Activated CD8-positive, alpha-beta memory T cell treated with anti-CD3 and anti-CD28 coated beads for 36 hours (primary cell): ENCODE results near the gene ATF7. TPM values are rescaled to one million over a fixed set of nuclear protein-coding genes. Genes with fewer than 3 reads are reported as not detected.
"Not testable (repeated sequence)": the region's sequence is repeated elsewhere in the genome, so short reads cannot be mapped to it uniquely, and the experiment has no call there.

Experiments used
- CTCF ChIA-PET: fragments of 350-600 bp; sonication (Branson Sonifier 250); formaldehyde crosslinking; loops from one replicate; lab custom pipeline; 2021; ENCODE audit warnings: antibody characterized with exemption; lab: Charles Lee
- POLR2A ChIA-PET: fragments of 350-600 bp; sonication (Branson Sonifier 250); formaldehyde crosslinking; loops from one replicate; lab custom pipeline; 2021; ENCODE audit warnings: antibody characterized with exemption; lab: Charles Lee
- total RNA-seq, 2 experiments: library from RNA; stranded (reverse); gene quantifications; one replicate each; pipeline ENCODE4 v1.2.3, GENCODE V29; 2021

The ATF7 gene
- total RNA-seq, 2 experiments from 2014 or later: 23.3 to 23.6 TPM

DNA sequence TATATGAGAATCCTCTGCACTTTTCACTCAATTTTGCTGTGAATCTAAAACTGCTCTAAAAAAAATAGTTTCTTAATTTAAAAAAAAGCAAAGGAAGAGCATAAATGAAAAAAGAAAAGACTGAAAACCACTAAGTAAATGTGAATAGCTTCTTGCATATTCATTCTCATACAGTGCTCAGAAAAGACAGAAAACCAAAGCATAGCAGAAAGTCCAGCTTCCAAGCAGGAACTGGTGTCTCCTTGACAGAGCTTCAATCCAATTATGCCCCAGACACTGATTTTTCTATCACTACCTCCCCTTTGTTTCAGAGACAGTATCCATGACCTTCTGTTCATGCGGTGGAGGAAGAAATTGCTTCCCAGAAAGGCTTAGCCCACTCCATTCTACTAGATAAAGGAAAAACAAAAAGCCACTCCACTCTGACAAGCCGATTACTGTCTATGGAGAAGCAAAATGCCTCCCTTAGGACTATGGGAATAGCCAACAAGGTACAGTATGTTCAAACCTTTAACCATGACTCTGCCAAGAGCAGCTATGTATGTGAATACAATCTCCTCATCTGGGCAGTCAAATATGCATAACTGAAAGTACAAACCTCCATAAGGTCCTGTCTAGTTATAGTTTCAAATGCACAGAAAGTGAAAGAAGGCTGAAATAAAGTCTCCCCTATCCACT lies 40.6 kb downstream of the ATF7 start:
- ChIA-PET CTCF (interaction anchor here (0.6 kb wide), 1 partner anchor 14 kb away, joined by 3 read pairs; no protein-coding TSS in a partner anchor), POLR2A (no interaction called here)

DNA sequence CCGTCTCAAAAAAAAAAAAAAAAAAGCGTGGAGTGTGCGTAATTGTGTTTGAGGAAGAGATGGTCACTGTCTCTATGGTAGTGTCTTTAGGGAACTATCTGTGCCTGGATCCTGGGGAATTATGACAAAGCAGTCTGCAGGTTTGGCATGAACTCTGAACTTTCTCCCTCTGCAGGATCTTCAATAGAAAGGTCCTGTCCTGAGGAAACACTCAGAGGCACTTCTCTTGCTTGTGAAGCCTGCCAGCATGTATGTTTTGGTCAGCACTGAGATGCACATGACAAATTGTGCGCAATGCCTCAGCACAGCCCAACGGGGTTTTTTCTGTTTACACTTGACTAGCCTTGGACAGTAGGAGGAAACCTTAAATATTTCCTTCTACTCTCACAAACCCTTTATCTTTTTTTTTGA lies 46.6 kb downstream of the ATF7 start:
- CTCF ChIA-PET: no interaction called here
- POLR2A ChIA-PET: no interaction called here

DNA sequence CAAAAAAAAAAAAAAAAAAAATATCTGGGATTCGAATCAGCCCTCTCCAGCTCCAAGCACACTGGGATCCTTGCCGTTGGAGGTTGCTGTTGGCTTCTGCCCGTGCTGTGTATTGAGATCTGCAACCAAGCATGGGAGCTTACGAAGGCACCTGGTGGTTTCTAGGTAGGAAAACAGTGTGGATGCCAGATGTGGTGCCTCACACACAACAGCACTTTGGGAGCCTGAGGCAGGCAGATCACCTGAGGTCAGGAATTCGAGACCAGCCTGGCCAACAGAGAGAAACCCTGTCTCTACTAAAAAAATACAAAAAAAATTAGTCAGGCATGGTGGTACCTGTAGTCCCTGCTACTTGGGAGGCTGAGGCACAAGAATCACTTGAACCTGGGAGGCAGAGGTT lies 47.4 kb downstream of the ATF7 start:
- ChIA-PET CTCF (interaction anchor here (0.7 kb wide), 2 partner anchors 128 to 850 kb away, joined by 3 to 4 read pairs; no protein-coding TSS in a partner anchor), POLR2A (no interaction called here)

DNA sequence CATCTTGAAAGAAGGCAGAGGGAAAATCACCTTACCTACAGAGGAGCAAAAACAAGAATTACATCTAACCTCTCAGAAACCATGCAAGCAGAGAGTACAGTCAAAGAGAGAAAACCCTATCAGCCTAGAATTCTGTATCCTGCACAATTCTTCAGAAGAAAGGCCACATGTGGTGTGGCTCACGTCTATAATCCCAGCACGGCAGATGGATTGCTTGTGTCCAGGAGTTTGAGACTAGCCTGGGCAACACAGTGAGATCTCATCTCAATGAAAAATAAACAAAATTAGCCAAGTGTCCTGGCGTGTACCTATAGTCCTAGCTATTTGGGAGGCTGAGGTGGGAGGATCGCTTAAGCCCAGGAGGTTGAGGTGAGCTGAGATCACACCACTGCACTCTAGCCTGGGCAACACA lies 48.2 kb downstream of the ATF7 start:
- ChIA-PET CTCF (interaction anchor here (0.7 kb wide), 2 partner anchors 127 to 851 kb away, joined by 3 to 4 read pairs; no protein-coding TSS in a partner anchor), POLR2A (no interaction called here)

DNA sequence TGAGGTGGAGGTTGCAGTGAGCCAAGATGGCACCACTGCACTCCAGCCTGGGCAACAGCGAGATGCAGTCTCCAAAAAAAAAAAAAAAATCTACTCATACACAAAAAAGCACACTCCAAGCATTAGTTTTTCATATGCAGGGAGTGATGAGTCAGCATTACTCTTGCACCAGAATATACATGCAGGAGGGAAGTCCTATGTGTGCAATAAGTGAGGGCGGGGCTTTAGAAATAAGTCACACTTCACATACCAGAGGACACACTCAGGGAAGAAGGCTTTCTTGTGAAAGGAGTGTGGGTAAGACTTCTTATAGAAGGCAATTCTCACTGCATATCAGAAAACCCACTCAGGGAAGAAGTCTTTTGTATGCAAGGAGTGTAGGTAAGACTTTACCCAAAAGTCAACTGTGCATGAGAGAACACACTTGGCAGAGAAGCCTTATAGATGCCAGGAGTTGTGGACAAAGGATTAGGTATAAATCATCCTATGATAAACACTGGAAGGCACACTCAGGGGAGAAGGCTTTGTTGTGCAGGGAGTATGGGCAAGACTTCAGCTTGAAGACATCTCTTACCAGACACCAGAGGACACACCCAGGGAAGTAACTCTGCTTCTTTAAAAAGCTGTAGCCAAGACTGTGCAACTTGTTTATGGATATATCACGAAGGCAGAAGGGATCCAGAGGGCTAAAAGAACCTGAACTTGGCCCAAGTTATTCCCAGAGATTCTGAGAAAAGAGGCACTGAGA lies 50.5 kb downstream of the ATF7 start:
- ChIA-PET POLR2A (no interaction called here), CTCF (interaction anchor here (1.4 kb wide), 1 partner anchor 14 kb away, joined by 4 read pairs; no protein-coding TSS in a partner anchor)

DNA sequence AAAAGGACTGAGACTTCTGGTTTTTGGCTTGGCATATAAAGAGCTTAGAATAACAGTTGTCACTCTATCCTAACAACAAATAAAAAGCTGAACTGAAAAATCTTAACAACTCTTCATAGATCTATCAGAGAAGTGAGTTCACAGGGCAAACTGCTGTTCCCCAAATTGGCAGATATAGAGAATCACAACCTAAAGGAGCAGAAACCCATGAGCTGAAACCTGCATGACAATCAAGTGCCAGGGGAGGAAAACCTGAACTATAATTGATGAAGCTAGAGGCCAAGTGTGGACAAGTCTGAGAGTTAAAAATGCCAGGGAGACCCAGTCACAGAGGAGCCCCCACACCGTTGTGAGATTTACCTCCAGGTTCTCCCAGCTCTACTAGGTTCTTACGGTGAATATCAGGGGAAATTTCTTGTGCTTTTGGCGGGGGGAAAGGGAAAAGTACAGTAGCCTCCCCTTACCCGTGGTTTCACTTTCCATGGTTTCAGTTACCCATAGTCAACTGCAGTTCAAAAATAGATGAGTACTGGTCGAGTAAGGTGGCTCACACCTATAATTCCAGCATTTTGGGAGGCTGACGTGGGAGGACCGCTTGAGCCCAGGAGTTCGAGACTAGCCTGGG lies 53.9 kb downstream of the ATF7 start:
- POLR2A ChIA-PET: interaction anchor here (0.7 kb wide), 1 partner anchor 93 kb away, joined by 4 read pairs; no protein-coding TSS in a partner anchor
- CTCF ChIA-PET: interaction anchor here (0.6 to 0.7 kb wide), 3 partner anchors 41 to 1403 kb away, joined by 3 to 4 read pairs (median 3); no protein-coding TSS in a partner anchor

DNA sequence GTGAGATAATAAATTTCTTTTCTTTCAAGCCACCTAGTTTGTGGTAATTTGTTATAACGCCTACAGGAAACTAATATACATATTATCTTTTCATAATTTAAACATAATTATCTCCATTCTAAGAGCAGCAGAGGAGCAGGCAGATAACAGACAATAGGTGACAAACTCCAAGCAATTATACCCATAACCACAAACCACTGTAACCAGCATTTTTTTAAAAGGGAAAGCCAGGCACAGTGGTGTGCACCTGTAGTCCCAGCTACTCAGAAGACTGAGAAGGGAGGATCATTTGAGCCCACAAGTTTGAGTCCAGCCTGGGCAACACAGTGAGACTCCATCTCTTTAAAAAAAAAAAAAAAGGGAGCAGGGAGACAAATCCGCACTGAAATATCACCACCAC lies 54.9 kb downstream of the ATF7 start:
- ChIA-PET CTCF (no interaction called here), POLR2A (no interaction called here)

DNA sequence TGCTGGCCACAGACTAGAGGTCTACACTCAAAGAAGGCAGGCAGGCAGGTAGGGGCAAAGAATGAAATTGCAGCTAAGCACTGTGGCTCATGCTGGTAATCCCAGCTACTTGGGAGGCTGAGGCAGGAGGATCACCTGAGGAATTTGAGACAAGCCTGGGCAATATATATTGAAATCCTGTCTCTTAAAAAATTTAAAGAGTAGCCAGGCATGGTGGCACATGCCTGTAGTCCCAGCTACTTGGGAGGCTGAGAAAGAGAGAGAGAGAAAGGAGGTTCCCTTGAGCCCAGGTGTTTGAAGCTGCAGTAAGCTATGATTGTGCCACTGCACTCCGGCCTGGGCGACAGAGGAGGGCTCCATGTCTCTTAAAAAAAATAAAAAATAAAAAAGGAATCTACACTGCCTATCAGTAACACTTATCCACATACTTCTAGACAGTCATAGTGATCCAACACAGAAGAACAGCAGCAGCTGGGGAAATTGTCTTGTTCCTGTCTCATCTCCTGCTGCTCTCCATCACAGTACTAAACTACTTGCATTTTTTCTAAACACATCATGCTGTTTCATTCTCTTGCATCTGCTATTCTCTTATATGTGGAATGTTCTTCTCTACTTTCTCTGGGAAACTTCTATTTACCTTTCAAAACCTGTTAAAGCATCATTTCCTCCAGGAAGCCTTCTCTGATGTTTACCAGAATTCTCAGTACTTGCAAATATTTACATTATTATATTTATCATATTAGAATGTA lies 57.2 kb downstream of the ATF7 start:
- CTCF ChIA-PET: interaction anchor here (0.6 kb wide), 1 partner anchor 104 kb away, joined by 4 read pairs; no protein-coding TSS in a partner anchor
- POLR2A ChIA-PET: no interaction called here

DNA sequence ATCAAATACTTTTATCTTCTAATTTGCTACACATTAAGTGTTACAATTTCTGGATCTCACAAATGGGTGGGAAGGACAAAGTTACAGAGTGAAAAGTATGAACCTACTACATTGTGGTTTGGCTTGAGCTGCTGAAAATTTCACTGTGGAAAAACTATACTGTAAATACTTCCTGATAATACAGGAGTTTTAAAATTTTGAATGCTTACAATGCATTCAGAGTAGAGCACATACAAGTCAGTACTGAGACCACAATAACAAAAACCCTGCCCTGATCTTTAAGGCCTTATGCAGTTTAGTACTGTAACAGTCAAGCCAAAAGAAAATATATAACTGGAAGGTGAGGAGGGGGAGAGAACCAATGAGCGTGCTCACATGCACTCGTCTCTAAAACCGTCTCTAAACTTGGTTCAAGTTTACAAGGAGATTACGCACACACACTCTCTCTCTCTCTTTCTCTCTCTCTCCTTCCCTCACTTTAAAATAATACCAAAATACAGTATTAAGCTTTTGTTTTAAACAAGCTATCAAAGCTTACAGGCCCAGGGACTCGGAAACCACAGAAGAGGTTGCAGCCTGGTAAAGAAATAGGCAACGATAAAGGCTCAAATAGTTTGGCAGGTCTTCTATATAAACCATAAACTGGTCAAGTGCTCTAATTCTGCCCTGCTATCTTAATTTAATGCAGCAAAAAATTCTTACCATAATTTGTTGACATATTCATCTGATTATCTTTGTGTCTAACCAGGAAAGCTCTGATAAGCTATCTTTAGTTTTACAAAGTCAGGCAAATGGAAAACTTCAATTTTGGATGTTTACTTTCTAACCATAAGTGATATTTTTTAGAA lies 58.0 kb downstream of the ATF7 start:
- CTCF ChIA-PET: interaction anchor here (0.6 kb wide), 1 partner anchor 105 kb away, joined by 4 read pairs; no protein-coding TSS in a partner anchor
- POLR2A ChIA-PET: no interaction called here

DNA sequence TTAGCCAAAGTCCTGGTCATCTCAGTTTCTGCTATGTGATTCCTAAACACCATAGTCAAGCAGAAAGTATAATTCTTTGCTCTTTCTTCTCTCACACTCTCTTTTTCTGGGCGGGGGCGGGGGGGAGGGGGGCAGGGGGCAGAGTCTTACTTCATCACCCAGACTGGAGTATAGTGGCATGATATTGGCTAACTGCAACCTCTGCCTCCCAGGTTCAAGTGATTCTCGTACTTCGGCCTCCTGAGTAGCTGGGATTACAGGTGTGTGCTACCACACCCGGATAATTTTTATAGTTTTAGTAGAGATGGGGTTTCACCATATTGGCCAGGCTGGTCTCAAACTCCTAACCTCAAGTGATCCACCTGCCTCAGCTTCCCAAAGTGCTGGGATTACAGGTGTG lies 60.8 kb downstream of the ATF7 start:
- POLR2A ChIA-PET: interaction anchor here (0.6 kb wide), 1 partner anchor 57 kb away, joined by 4 read pairs; no protein-coding TSS in a partner anchor
- CTCF ChIA-PET: not testable (repeated sequence)

DNA sequence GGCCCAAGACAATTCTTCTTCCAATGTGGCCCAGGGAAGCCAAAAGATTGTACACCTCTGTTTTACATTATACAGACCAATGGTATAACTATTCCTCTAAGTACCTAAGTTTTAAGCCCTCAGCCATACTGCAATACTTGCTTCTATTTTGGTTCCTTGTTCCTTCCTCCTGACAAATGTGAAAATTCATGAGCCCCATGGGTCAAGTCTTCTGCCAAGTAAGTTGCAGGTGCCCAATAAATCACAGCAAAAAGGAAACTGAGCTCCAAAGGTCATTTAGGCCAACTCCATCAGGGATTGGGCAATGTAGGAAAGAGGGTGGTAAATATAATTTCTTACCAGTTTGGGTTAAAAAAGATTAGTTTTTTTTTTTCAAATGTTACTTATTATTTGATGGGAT lies 61.2 kb downstream of the ATF7 start:
- ChIA-PET POLR2A (no interaction called here), CTCF (no interaction called here)

DNA sequence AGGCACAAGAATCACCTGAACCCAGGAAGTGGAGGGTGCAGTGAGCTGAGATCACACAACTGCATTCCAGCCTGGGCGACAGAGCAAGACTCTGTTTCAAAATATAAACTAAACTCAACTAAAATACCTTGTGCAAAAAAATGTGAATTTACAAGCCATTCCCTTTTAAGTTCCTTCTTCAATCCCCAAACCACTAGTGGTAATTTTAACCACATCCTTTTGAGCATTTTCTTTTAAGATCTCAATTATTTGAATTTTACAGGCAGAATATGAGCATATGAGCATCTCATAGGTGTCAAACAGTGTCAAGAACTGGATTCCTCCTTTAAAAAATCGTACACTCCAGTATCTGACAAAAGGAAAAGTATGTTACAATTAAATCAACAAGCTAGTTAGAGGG lies 61.9 kb downstream of the ATF7 start:
- CTCF ChIA-PET: interaction anchor here (0.5 kb wide), 1 partner anchor 352 kb away, joined by 3 read pairs; no protein-coding TSS in a partner anchor
- POLR2A ChIA-PET: no interaction called here

DNA sequence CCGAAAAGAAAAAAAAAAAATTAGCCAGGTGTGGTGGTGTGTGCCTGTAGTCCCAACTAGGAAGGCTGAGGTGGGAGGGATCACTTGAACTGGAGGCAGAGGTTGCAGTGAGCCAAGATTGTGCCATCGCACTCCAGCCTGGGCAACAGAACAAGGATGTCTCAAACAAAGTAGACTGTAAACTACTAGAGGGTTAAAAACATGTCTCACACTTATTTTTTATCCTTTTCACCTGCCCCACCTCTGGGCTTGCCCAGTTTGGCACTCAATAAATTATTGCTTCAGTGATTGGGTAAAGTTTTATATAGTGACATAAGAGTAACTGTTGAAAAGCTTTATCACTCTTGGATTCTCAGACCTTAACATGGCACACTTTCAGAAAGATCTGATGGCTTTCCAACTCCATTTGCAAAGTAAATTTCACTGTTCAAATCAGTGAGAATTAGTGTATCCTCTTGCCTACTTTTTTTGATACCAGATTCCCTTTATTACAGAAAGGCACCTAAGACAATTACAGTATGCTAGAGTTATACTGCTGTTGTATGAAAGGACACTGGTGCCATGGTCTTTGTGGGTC lies 62.6 kb downstream of the ATF7 start:
- ChIA-PET CTCF (interaction anchor here (0.5 kb wide), 1 partner anchor 351 kb away, joined by 3 read pairs; no protein-coding TSS in a partner anchor), POLR2A (no interaction called here)

DNA sequence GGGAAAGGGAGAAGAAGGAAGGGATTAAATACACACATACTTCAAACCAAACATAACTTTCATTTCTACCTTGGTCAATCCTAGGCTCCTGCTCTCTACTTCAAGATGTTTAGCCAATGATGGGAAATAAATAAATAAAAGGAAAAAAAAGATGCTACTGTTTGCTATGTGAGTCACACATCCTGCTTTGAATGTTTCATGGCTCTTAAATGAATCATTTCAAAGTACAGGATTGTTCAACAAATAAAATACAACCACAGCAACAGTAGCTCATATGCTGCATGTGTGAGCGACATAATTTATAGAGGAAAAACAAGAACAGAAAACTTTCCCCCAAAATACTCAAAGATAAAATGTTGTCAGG lies 64.6 kb downstream of the ATF7 start:
- ChIA-PET POLR2A (no interaction called here), CTCF (interaction anchor here (0.7 to 1.4 kb wide), 2 partner anchors 13 to 71 kb away, joined by 3 to 4 read pairs; no protein-coding TSS in a partner anchor)

DNA sequence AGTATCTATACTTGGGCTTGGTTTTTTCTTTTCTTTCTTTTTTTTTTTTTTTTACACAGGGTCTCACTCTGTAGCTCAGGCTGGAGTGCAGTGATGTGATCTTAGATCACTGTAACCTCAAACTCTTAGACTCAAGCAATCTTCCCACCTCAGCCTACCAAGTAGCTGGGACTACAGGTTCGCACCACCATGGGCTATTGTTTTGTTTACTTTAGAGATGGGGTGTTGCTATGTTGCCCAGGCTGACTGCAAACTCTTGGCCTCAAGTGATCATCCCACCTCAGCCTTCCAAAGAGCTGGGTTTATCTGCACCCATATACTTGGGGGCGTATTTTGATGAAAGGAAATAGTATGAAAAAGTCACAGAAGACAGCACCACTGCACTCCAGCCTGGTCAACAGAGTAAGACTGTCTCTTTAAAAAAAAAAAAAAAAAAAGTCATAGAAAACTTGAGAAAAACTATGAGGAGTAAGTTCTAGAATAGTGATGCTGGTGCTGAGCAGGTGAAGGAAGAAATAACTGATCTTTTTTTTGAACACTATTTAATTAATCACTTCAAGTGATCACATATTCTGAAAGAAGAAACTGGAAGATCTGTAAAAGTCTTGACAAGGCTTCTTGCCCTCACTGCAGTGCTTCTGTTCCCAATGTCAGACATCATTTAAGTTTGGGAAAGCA lies 65.1 kb downstream of the ATF7 start:
- ChIA-PET POLR2A (no interaction called here), CTCF (interaction anchor here (0.7 to 1.4 kb wide), 2 partner anchors 14 to 71 kb away, joined by 3 to 4 read pairs; no protein-coding TSS in a partner anchor)

DNA sequence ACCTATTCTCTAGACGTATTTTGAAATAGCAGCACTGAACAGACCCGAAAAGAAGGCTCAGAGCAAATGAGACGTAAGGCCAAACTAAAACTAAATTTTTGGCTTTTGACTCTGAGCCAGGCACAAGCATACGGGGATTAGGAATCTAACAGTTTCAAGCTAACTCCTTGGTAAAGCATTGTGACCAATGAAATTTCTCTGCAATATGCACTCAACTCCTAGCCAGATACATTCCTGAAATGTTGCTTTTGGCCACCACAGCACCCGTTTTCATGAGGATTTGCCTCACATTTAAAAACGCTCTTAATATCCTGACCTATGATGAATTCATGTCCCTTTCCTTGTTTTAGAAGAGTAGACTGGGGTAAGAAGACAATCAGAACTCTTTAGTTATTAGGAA lies 65.8 kb downstream of the ATF7 start:
- POLR2A ChIA-PET: interaction anchor here (0.6 kb wide), 1 partner anchor 45 kb away, joined by 3 read pairs; no protein-coding TSS in a partner anchor

DNA sequence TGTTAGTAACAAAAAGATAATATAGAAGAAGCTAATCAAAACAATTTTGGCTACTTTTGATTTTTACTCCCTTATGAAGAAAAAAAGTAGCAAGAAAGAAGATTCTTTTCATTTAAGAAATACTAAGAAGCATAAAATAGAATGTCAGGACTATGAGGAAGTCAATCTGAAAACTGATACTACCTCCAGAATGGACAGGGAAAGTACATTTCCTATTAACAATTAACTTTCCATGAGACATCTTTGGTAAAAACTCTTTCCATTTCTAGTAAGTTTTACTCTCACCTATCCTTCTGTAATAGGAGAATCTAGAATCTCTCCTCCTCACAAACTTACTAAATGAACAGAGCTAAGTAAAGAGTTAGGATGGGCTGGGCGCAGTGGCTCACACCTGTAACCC lies 67.6 kb downstream of the ATF7 start:
- ChIA-PET CTCF (no interaction called here), POLR2A (no interaction called here)

More for the DNA sequence above, 65.8 kb downstream of the ATF7 start:
- CTCF ChIA-PET: no interaction called here
